Left colon (tissue), 2 donors: ENCODE data around the gene ACBD4. TPM values are rescaled to one million over a fixed set of nuclear protein-coding genes. Genes with fewer than 3 reads are reported as not detected.
A peak's percentile ranks its signal among the peaks of the same experiment; 100 is the strongest.

Experiments used
- ATAC-seq: fragments of 200-7000 bp; cut with Tn5 transposase; one replicate; pipeline ENCODE4 v1.9.1; 2020; ENCODE audit warnings: mild to moderate bottlenecking, moderate library complexity
- DNase-seq, 2 donors: peaks; one replicate each; pipeline ENCODE4 v3.0.0-alpha.2; 2020
- intact Hi-C, 2 donors: fragments of 100-400 bp; cut with DNase I in 1 of 2; cut with micrococcal nuclease in 1 of 2; formaldehyde crosslinking; loops; one replicate each; pipeline versions ENCODE4 v1.11.2 to v1.14.0; 2022; cut with DNase I, micrococcal nuclease
- total RNA-seq, 2 donors: library from RNA; stranded (reverse); fragmentation: NEBNext Ultra II Directional; extraction: Animal tissue kit (Norgen Biotek cat#: 25700); gene quantifications; one replicate each; pipeline ENCODE4 v1.2.1, GENCODE V29; 2021
- donor health status: DM: no; HTN: no; CAD: no.
- donor health status: DM: yes; HTN: yes; CAD: no.

Gene ACBD4
- total RNA-seq, 2 donors from 2014 or later, result 22.3 to 22.6 TPM

- DNase-seq, result no peak
- ATAC-seq, result no peak
- intact Hi-C loops, result loop anchor here in 1 of 2 donors (10.0 kb wide), 2 partner anchors 78 to 188 kb away; partner anchors contain the start of gene GFAP
Measured at GRCh38 chr17:45102856-45103255, 32.6 kb upstream of the ACBD4 start.

- intact Hi-C loops, result loop anchor here in 1 of 2 donors (10.0 kb wide), 2 partner anchors 79 to 189 kb away; partner anchors contain the start of gene GFAP
- ATAC-seq (no peak), DNase-seq (no peak)
Measured at GRCh38 chr17:45103269-45103795, 32.2 kb upstream of the ACBD4 start.

- ATAC-seq, result no peak
- intact Hi-C loops, result loop anchor here in 1 of 2 donors (10.0 kb wide), 2 partner anchors 79 to 189 kb away; partner anchors contain the start of gene GFAP
Measured at GRCh38 chr17:45104029-45104428, 31.5 kb upstream of the ACBD4 start.

GRCh38 chr17:45104497-45104896 lies 31.0 kb upstream of the ACBD4 start:
- intact Hi-C loops, result loop anchor here in 1 of 2 donors (10.0 kb wide), 2 partner anchors 80 to 190 kb away; partner anchors contain the start of gene GFAP
- ATAC-seq (no peak), DNase-seq (no peak)

More at GRCh38 chr17:45104029-45104428, 31.5 kb upstream of the ACBD4 start:
- no peak for DNase-seq

GRCh38 chr17:45104907-45105624 lies 30.4 kb upstream of the ACBD4 start:
- ATAC-seq (no peak), DNase-seq (no peak)
- intact Hi-C loops, result loop anchor here in 1 of 2 donors (10.0 kb wide), 2 partner anchors 80 to 190 kb away; partner anchors contain the start of gene GFAP

- no peak for DNase-seq
- ATAC-seq, result no peak
- intact Hi-C loops, result loop anchor here in 1 of 2 donors (10.0 kb wide), 2 partner anchors 81 to 191 kb away; partner anchors contain the start of gene GFAP
Measured at GRCh38 chr17:45106096-45106495, 29.4 kb upstream of the ACBD4 start.

GRCh38 chr17:45106582-45106981 lies 28.9 kb upstream of the ACBD4 start:
- DNase-seq, result no peak
- ATAC-seq, result no peak
- intact Hi-C loops, result loop anchor here in 1 of 2 donors (10.0 kb wide), 2 partner anchors 82 to 192 kb away; partner anchors contain the start of gene GFAP

GRCh38 chr17:45107293-45108010 lies 28.0 kb upstream of the ACBD4 start:
- ATAC-seq (no peak), DNase-seq (no peak)
- intact Hi-C loops, result loop anchor here in 1 of 2 donors (10.0 kb wide), 2 partner anchors 83 to 193 kb away; partner anchors contain the start of gene GFAP

GRCh38 chr17:45108051-45108450 lies 27.4 kb upstream of the ACBD4 start:
- ATAC-seq, result peak; percentile 3
- intact Hi-C loops, result loop anchor here in 1 of 2 donors (10.0 kb wide), 2 partner anchors 83 to 193 kb away; partner anchors contain the start of gene GFAP
- DNase-seq, result no peak

GRCh38 chr17:45108595-45109521 lies 26.6 kb upstream of the ACBD4 start:
- intact Hi-C loops, result loop anchor here in 1 of 2 donors (10.0 kb wide), 2 partner anchors 84 to 194 kb away; partner anchors contain the start of gene GFAP
- peak; percentile 51 for ATAC-seq
- no peak for DNase-seq

GRCh38 chr17:45110676-45111611 lies 24.5 kb upstream of the ACBD4 start:
- intact Hi-C loops, result no loop called here
- DNase-seq (peak in 1 of 2 donors; percentile 56), ATAC-seq (no peak)

- no peak for ATAC-seq
- DNase-seq, result no peak
- intact Hi-C loops, result no loop called here
Measured at GRCh38 chr17:45111850-45112249, 23.6 kb upstream of the ACBD4 start.

- intact Hi-C loops, result no loop called here
- DNase-seq (no peak), ATAC-seq (no peak)
Measured at GRCh38 chr17:45112559-45113423, 22.7 kb upstream of the ACBD4 start.

- intact Hi-C loops, result no loop called here
- ATAC-seq (no peak), DNase-seq (no peak)
Measured at GRCh38 chr17:45113424-45113754, 22.1 kb upstream of the ACBD4 start.

GRCh38 chr17:45114117-45114932 lies 21.2 kb upstream of the ACBD4 start:
- intact Hi-C loops, result no loop called here
- DNase-seq (no peak), ATAC-seq (no peak)
